Tibial nerve (tissue), 4 donors: ENCODE results near the gene MAGEB4.

ENCODE experiments used
- EP300 ChIP-seq, 2 donors: sonication (generic); formaldehyde crosslinking; IDR thresholded peaks; one replicate each; pipeline ENCODE4 v1.6.1; 2017; ENCODE audit warnings: antibody characterized with exemption in 2 of 2, mild to moderate bottlenecking in 1 of 2
- POLR2A ChIP-seq, 2 donors: fragments of 450-650 bp; IDR thresholded peaks; one replicate each; pipeline ENCODE4 v1.6.1; 2017; ENCODE audit warnings: antibody characterized with exemption in 2 of 2, mild to moderate bottlenecking in 2 of 2, moderate library complexity in 2 of 2
- TF ChIP-seq, protein P1 (sequence below), 5 experiments: fragments of 200-600 bp in 3 of 5; fragments of 450-650 bp in 2 of 5; sonication (generic) in 3 of 5; IDR thresholded peaks; one replicate each; pipeline ENCODE4 v1.5.1; 2016 to 2019; ENCODE audit warnings: antibody characterized with exemption in 5 of 5, mild to moderate bottlenecking in 3 of 5, moderate library complexity in 2 of 5

- TF ChIP-seq, protein P1, sequence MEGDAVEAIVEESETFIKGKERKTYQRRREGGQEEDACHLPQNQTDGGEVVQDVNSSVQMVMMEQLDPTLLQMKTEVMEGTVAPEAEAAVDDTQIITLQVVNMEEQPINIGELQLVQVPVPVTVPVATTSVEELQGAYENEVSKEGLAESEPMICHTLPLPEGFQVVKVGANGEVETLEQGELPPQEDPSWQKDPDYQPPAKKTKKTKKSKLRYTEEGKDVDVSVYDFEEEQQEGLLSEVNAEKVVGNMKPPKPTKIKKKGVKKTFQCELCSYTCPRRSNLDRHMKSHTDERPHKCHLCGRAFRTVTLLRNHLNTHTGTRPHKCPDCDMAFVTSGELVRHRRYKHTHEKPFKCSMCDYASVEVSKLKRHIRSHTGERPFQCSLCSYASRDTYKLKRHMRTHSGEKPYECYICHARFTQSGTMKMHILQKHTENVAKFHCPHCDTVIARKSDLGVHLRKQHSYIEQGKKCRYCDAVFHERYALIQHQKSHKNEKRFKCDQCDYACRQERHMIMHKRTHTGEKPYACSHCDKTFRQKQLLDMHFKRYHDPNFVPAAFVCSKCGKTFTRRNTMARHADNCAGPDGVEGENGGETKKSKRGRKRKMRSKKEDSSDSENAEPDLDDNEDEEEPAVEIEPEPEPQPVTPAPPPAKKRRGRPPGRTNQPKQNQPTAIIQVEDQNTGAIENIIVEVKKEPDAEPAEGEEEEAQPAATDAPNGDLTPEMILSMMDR (IDR thresholded peaks at IDR 0.05) = no peak
- TF ChIP-seq POLR2A (IDR thresholded peaks at IDR 0.05) = no peak
- no peak for TF ChIP-seq EP300 (IDR thresholded peaks at IDR 0.05)
These were observed 24.3 kb upstream of the MAGEB4 start for GRCh38 chrX:30217465-30217864.
